A549 (cell line): Measurements from ENCODE around the gene SSH3.

Source experiments
- CBX8 ChIP-seq: fragments of 200-600 bp; sonication (generic); IDR thresholded peaks from 2 replicates; pipeline ENCODE4 v1.6.1; 2016
- CEBPB ChIP-seq, 2 experiments: fragments of >200 bp in 1 of 2; sonication (Bioruptor Twin) in 1 of 2; formaldehyde crosslinking in 1 of 2; IDR thresholded peaks; 2 replicates each; pipeline ENCODE4 v1.6.1; 2012 to 2016
- CHD2 ChIP-seq: fragments of 150-350 bp; IDR thresholded peaks from 2 replicates; pipeline ENCODE4 v1.6.1; 2014; ENCODE audit warnings: low read length; ENCODE audit not compliant: partially characterized antibody
- CHD4 ChIP-seq: fragments of 200-600 bp; sonication (generic); IDR thresholded peaks from 2 replicates; pipeline ENCODE4 v1.6.1; 2016; ENCODE audit warnings: antibody characterized with exemption, mild to moderate bottlenecking, borderline replicate concordance
- CTCF ChIP-seq: fragments of >200 bp; sonication (Bioruptor Twin); formaldehyde crosslinking; IDR thresholded peaks from 3 replicates; pipeline ENCODE4 v1.5.1; 2016
- ESRRA ChIP-seq: fragments of 150-350 bp; IDR thresholded peaks from 2 replicates; pipeline ENCODE4 v1.6.1; 2014; ENCODE audit warnings: mild to moderate bottlenecking, low read length, borderline replicate concordance
- JUN ChIP-seq, 2 experiments: fragments of >200 bp; sonication (Bioruptor Twin); formaldehyde crosslinking; IDR thresholded peaks; 2 replicates in 1 of 2; 3 replicates in 1 of 2; pipeline ENCODE4 v1.6.1; 2016 to 2017
- JUNB ChIP-seq: fragments of >200 bp; sonication (Bioruptor Twin); formaldehyde crosslinking; IDR thresholded peaks from 2 replicates; pipeline ENCODE4 v1.6.1; 2016
- POLR2A ChIP-seq: IDR thresholded peaks from 2 replicates; pipeline ENCODE4 v1.6.1; 2012; ENCODE audit warnings: mild to moderate bottlenecking, low read length
- RAD21 ChIP-seq, 2 experiments: fragments of >200 bp in 1 of 2; sonication (Bioruptor Twin) in 1 of 2; formaldehyde crosslinking in 1 of 2; IDR thresholded peaks in 1 of 2; conservative IDR thresholded peaks in 1 of 2; 2 replicates in 1 of 2; 3 replicates in 1 of 2; pipeline ENCODE4 v1.6.1; 2012 to 2018; ENCODE audit warnings: inconsistent platforms in 1 of 2
- RNF2 ChIP-seq: fragments of 200-600 bp; sonication (generic); IDR thresholded peaks from 2 replicates; pipeline ENCODE4 v1.6.1; 2016; ENCODE audit warnings: low read depth, mild to moderate bottlenecking, antibody characterized with exemption, moderate library complexity, borderline replicate concordance
- SREBF2 ChIP-seq: fragments of 450-650 bp; IDR thresholded peaks from 2 replicates; pipeline ENCODE4 v1.6.1; 2014; ENCODE audit warnings: mild to moderate bottlenecking, moderate library complexity
- USF2 ChIP-seq: fragments of 450-650 bp; IDR thresholded peaks from 2 replicates; pipeline ENCODE4 v1.6.1; 2014; ENCODE audit warnings: antibody characterized with exemption

GRCh38 chr11:67261640-67261945 is 41.7 kb upstream of the SSH3 start:
- TF ChIP-seq CTCF (peak; percentile 54), CBX8 (no peak), JUNB (no peak), CHD2 (no peak), CEBPB (IDR thresholded peaks at IDR 0.05) (no peak), JUN (IDR thresholded peaks at IDR 0.05) (no peak), POLR2A (no peak), RAD21 (conservative IDR thresholded peaks at IDR 0.05 in 1 of 2, IDR thresholded peaks at IDR 0.05 in 1 of 2) (no peak), SREBF2 (no peak), CHD4 (no peak), USF2 (no peak), RNF2 (no peak), ESRRA (no peak)
